PC-3 (cell line): ENCODE data around the gene CFAP107. TPM values are rescaled to one million over a fixed set of nuclear protein-coding genes. Genes with fewer than 3 reads are reported as not detected.

Experiments used
- ATAC-seq: fragments of 200-7000 bp; cut with Tn5 transposase; 2 replicates; pipeline ENCODE4 v1.9.1; 2020; ENCODE audit warnings: mild to moderate bottlenecking, moderate library complexity
- BruUV-seq: library from RNA; stranded (reverse); fragments of 400-500 nt; replicated peaks from 2 replicates; lab custom pipeline; 2021; lab: Mats Ljungman, UMichigan
- CTCF ChIA-PET: fragments of 300-600 bp; sonication (Branson Sonifier 250); formaldehyde crosslinking; loops from one replicate; lab custom pipeline; 2022; ENCODE audit warnings: antibody characterized with exemption; lab: Charles Lee
- POLR2A ChIA-PET: fragments of 300-600 bp; sonication (Branson Sonifier 250); formaldehyde crosslinking; loops from one replicate; lab custom pipeline; 2022; ENCODE audit warnings: antibody characterized with exemption; ENCODE audit not compliant: unreplicated experiment; lab: Charles Lee
- DNase-seq: peaks from one replicate; pipeline ENCODE4 v3.0.0-alpha.2; 2015
- H2AFZ ChIP-seq: fragments of 300-600 bp; sonication (generic); 2 replicates; pipeline ENCODE4 v1.6.0; 2016; ENCODE audit warnings: antibody characterized with exemption, low read length
- H3F3A ChIP-seq: fragments of 300-600 bp; sonication (generic); one replicate; pipeline ENCODE4 v1.6.0; 2017; ENCODE audit warnings: antibody characterized with exemption, low read length, control low read depth, mild to moderate bottlenecking; ENCODE audit not compliant: unreplicated experiment
- H3K27ac ChIP-seq: fragments of 300-600 bp; sonication (generic); 2 replicates; pipeline ENCODE4 v1.5.1; 2016; ENCODE audit warnings: mild to moderate bottlenecking, low read length
- H3K27me3 ChIP-seq: fragments of 300-600 bp; sonication (generic); 2 replicates; pipeline ENCODE4 v1.6.1; 2016; ENCODE audit warnings: low read length, mixed read lengths
- H3K36me3 ChIP-seq: fragments of 300-600 bp; sonication (generic); 2 replicates; pipeline ENCODE4 v1.6.1; 2016; ENCODE audit warnings: low read depth, mixed run types, low read length, mixed read lengths
- H3K4me1 ChIP-seq: fragments of 300-600 bp; sonication (generic); 2 replicates; pipeline ENCODE4 v1.5.1; 2016; ENCODE audit warnings: low read length; ENCODE audit not compliant: insufficient read depth
- H3K4me2 ChIP-seq: fragments of 300-600 bp; sonication (generic); 2 replicates; pipeline ENCODE4 v1.6.0; 2016; ENCODE audit warnings: low read length
- H3K4me3 ChIP-seq: fragments of 300-600 bp; sonication (generic); 2 replicates; pipeline ENCODE4 v1.5.1; 2016; ENCODE audit warnings: mild to moderate bottlenecking, low read length, mixed read lengths
- H3K79me2 ChIP-seq: fragments of 300-600 bp; sonication (generic); 2 replicates; pipeline ENCODE4 v1.6.1; 2017; ENCODE audit warnings: low read length, mixed read lengths
- H3K9ac ChIP-seq: fragments of 300-600 bp; sonication (generic); 2 replicates; pipeline ENCODE4 v1.6.0; 2016; ENCODE audit warnings: mild to moderate bottlenecking, low read length
- H3K9me2 ChIP-seq: fragments of 300-600 bp; sonication (generic); replicated peaks from 2 replicates; pipeline ENCODE4 v1.6.1; 2016; ENCODE audit warnings: mixed run types, low read length, mixed read lengths
- H3K9me3 ChIP-seq: fragments of 300-600 bp; sonication (generic); 2 replicates; pipeline ENCODE4 v1.6.1; 2016; ENCODE audit warnings: low read length, mixed read lengths
- H4K20me1 ChIP-seq: fragments of 300-600 bp; sonication (generic); 2 replicates; pipeline ENCODE4 v1.6.1; 2016; ENCODE audit warnings: low read length, mixed read lengths
- EZH2 ChIP-seq: fragments of 300-600 bp; sonication (generic); IDR thresholded peaks from one replicate; pipeline ENCODE4 v1.6.1; 2017; ENCODE audit warnings: antibody characterized with exemption, mild to moderate bottlenecking, low read length; ENCODE audit not compliant: unreplicated experiment
- EZH2phosphoT487 ChIP-seq: fragments of 300-600 bp; sonication (generic); IDR thresholded peaks from 2 replicates; pipeline ENCODE4 v1.6.1; 2018; ENCODE audit warnings: mild to moderate bottlenecking, antibody characterized with exemption, low read length, borderline replicate concordance
- intact Hi-C: fragments of 100-400 bp; cut with micrococcal nuclease; formaldehyde crosslinking; loops from 2 replicates; pipeline ENCODE4 v1.9.0; 2023
- total RNA-seq: library from RNA; depleted of rRNA; stranded (reverse); fragments of >200 nt; gene quantifications from 2 replicates; pipeline ENCODE4 v1.2.3, GENCODE V29; 2014
- TF ChIP-seq, protein P1 (sequence below): fragments of 300-600 bp; sonication (generic); conservative IDR thresholded peaks from 2 replicates; pipeline ENCODE4 v1.5.1; 2017; ENCODE audit warnings: antibody characterized with exemption, low read depth, mild to moderate bottlenecking, low read length

CFAP107 gene
- total RNA-seq, 1 experiment from 2014 or later, result not detected

DNA sequence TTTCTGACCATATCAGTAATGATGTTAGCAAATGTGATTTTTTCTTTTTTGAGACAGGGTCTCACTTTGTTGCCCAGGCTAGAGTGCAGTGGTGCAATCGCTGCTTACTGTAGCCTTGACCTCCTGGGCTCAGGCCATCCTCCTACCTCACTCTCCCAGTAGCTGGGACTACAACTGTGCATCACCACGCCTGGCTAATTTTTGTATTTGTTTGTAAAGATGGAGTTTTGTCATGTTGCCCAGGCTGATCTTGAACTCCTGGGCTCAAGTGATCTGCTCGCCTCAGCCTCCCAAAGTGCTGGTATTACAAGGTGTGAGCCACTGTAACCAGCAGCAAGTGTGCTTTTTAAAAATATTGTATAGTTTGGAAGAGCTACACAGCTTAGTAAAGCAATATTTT, 4.1 kb upstream of the CFAP107 start:
- H3F3A ChIP-seq, result no peaks in the 10 kb centered on the region
- ChIA-PET POLR2A (no interaction called here), CTCF (no interaction called here)
- H2AFZ ChIP-seq, result no peak overlapping the region
- no peak overlapping the region for H3K4me2 ChIP-seq
- TF ChIP-seq EZH2 (no peak), EZH2phosphoT487 (no peak)
- TF ChIP-seq, protein P1, sequence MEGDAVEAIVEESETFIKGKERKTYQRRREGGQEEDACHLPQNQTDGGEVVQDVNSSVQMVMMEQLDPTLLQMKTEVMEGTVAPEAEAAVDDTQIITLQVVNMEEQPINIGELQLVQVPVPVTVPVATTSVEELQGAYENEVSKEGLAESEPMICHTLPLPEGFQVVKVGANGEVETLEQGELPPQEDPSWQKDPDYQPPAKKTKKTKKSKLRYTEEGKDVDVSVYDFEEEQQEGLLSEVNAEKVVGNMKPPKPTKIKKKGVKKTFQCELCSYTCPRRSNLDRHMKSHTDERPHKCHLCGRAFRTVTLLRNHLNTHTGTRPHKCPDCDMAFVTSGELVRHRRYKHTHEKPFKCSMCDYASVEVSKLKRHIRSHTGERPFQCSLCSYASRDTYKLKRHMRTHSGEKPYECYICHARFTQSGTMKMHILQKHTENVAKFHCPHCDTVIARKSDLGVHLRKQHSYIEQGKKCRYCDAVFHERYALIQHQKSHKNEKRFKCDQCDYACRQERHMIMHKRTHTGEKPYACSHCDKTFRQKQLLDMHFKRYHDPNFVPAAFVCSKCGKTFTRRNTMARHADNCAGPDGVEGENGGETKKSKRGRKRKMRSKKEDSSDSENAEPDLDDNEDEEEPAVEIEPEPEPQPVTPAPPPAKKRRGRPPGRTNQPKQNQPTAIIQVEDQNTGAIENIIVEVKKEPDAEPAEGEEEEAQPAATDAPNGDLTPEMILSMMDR, result no peak
- DNase-seq (no peak), ATAC-seq (no peak)
- H3K4me1 ChIP-seq, result no peaks in the 10 kb centered on the region
- H3K36me3 ChIP-seq, result no peaks in the 10 kb centered on the region
- H3K9me2 ChIP-seq, result no peaks in the 10 kb centered on the region
- no peaks in the 10 kb centered on the region for H4K20me1 ChIP-seq
- no peaks in the 10 kb centered on the region for H3K79me2 ChIP-seq
- H3K4me3 ChIP-seq, result no peak overlapping the region
- intact Hi-C loops, result no loop called here
- H3K9me3 ChIP-seq, result no peaks in the 10 kb centered on the region
- BruUV-seq, result no TSS peak
- H3K9ac ChIP-seq, result no peak overlapping the region
- H3K27me3 ChIP-seq, result peaks cover 35% of the 10 kb centered on the region
- H3K27ac ChIP-seq, result no peak overlapping the region

DNA sequence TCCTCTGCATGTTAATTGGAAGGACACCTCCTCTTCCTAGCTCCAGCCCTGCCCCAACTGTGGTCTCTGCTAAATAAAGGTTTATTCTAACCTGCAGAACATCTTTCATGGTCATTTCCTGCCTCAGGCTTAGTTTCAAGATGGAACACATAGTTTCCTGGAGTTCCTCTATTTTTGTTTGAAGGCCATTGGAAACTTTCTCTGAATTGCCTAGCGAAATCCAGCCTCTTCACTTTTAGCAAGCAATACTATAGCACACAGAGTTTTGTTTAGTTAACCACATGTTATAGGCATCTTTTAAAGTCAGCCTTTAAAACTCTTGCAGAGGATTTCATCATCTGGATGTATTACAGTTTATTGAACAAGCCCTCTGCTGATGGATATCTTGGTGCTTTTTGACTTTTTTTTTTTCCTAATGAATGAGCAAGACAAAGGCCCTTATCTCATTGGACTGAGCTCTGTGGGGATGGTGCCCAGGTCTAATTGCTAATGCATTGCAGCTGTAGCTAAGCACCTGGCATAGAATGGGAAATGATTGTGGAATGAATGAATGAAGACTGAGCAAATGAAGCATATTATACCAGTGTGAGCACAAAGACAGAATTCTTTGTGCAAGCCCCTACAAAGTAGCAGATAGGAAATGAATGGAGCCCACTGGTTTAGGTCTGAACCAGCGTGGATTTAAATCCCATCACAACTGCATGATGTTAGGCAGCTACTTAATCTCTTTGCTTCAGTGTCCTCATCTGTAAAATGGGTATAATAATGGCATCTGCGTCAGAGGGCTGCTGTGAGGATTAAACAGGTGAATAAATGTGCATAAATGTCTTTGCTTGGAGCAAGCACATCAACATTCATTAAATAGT, 641 bp upstream of the CFAP107 start:
- H2AFZ ChIP-seq, result no peak overlapping the region
- H3K27me3 ChIP-seq, result peaks cover 29% of the 10 kb centered on the region
- H3F3A ChIP-seq, result no peaks in the 10 kb centered on the region
- no peak overlapping the region for H3K9ac ChIP-seq
- H3K9me3 ChIP-seq, result 0 out of 2 replicates have a peak, but pooled peaks cover 5% of the 10 kb centered on the region
- DNase-seq (no peak), ATAC-seq (no peak)
- ChIA-PET POLR2A (no interaction called here), CTCF (no interaction called here)
- H3K4me1 ChIP-seq, result no peaks in the 10 kb centered on the region
- H3K4me3 ChIP-seq, result no peak overlapping the region
- no peaks in the 10 kb centered on the region for H3K36me3 ChIP-seq
- BruUV-seq, result no TSS peak
- TF ChIP-seq EZH2phosphoT487 (no peak), EZH2 (no peak)
- TF ChIP-seq, protein P1, result no peak
- intact Hi-C loops, result no loop called here
- no peaks in the 10 kb centered on the region for H3K79me2 ChIP-seq
- no peak overlapping the region for H3K27ac ChIP-seq
- H3K4me2 ChIP-seq, result no peak overlapping the region
- H3K9me2 ChIP-seq, result no peaks in the 10 kb centered on the region
- H4K20me1 ChIP-seq, result no peaks in the 10 kb centered on the region

DNA sequence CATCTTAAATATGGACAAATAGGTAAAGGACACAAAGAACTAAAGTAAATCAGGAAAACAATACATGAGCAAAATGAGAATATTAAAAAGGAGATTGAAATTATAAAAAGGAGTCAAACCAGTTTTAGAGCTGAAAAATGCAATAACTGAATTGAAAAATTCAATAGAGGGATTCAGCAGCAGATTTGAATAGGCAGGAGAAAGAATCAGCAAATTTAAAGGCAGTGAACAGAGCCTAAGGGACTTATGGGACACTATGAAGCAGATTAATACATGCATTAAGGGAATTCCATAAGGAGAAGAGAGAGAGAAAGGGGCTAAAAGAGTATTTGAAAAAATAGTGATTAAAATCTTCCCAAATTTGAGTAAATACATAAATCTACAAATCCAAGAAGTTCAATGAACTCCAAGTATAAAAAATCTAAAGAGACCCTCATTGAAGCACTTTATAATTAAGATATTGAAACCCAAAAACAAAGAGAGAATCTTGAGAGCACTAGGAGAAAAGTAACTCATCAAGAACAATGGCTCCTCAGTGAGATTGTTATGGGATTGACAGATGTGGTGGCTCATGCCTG, 2.9 kb downstream of the CFAP107 start:
- Histone ChIP-seq H3K27me3 (peaks cover 43% of the 10 kb centered on the region), H3K9me2 (no peaks in the 10 kb centered on the region), H2AFZ (no peak overlapping the region), H3K9ac (no peak overlapping the region), H3K4me1 (no peaks in the 10 kb centered on the region), H3K9me3 (0 out of 2 replicates have a peak, but pooled peaks cover 5% of the 10 kb centered on the region), H3K4me2 (no peak overlapping the region), H3K4me3 (no peak overlapping the region), H3K79me2 (no peaks in the 10 kb centered on the region), H3F3A (no peaks in the 10 kb centered on the region), H3K27ac (no peak overlapping the region), H3K36me3 (no peaks in the 10 kb centered on the region), H4K20me1 (no peaks in the 10 kb centered on the region)
- POLR2A ChIA-PET, result no interaction called here
- no peak for TF ChIP-seq EZH2phosphoT487
- TF ChIP-seq, protein P1, result no peak
- TF ChIP-seq EZH2, result no peak
- no TSS peak for BruUV-seq
- intact Hi-C loops, result no loop called here
- ATAC-seq, result no peak
- CTCF ChIA-PET, result no interaction called here
- DNase-seq, result no peak
